HUES64 (cell line): ENCODE measurements around the gene TAS2R50.

Source experiments
- H3K27ac ChIP-seq: 2 replicates; pipeline ENCODE4 v1.7.0; 2013; ENCODE audit warnings: low read depth, low read length, inconsistent platforms
- H3K27me3 ChIP-seq: 2 replicates; pipeline ENCODE4 v1.6.1; 2013; ENCODE audit warnings: mild to moderate bottlenecking, low read length; ENCODE audit not compliant: insufficient read depth
- H3K36me3 ChIP-seq: 2 replicates; pipeline ENCODE4 v1.6.1; 2013; ENCODE audit warnings: mild to moderate bottlenecking, low read length; ENCODE audit not compliant: insufficient read depth
- H3K4me1 ChIP-seq: 2 replicates; pipeline ENCODE4 v1.6.1; 2013; ENCODE audit warnings: mild to moderate bottlenecking, low read length, moderate library complexity; ENCODE audit not compliant: insufficient read depth
- H3K4me3 ChIP-seq: 2 replicates; pipeline ENCODE4 v1.5.1; 2013; ENCODE audit warnings: mild to moderate bottlenecking, low read length, moderate library complexity
- H3K9ac ChIP-seq: 2 replicates; pipeline ENCODE4 v1.6.1; 2013; ENCODE audit warnings: mild to moderate bottlenecking, low read depth, low read length
- H3K9me3 ChIP-seq: 2 replicates; pipeline ENCODE4 v1.6.1; 2013; ENCODE audit warnings: low read depth, low read length; ENCODE audit not compliant: insufficient read depth
- WGBS: fragments of 150-250, 120-280 bp; methylation state at CpG from one replicate; pipeline ENCODE4 v1.1.7; 2013; ENCODE audit warnings: missing lambda C conversion rate; 5-methylcytosine and 5-hydroxymethylcytosine counted together

The TAS2R50 gene

GRCh38 chr12:10952645-10953044 lies 34.1 kb downstream of the TAS2R50 start:
- WGBS: 93% methylated on average over 4 of the region's 4 CpGs

DNA sequence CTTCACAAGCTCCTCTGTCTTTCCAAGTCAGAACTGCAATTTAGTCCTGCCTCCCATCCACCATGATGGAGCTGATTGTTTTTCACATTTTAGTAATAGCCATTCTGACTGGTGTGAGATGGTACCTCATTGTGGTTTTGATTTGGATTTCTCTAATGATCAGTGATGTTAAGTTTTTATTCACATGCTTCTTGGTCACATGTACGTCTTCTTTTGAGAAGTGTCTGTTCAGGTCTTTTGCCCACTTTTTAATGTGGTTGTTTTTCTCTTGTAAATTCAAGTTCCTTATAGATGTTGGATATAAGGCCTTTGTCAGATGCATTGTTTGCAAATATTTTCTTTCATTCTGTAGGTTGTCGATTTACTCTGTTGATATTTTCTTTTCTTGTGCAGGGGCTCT lies 43.5 kb downstream of the TAS2R50 start:
- 94% methylated on average over 2 of the region's 2 CpGs for WGBS
- Histone ChIP-seq H3K4me1 (0 out of 2 replicates have a peak, but pooled peaks cover 6% of the 10 kb centered on the region), H3K36me3 (no peaks in the 10 kb centered on the region), H3K27me3 (no peaks in the 10 kb centered on the region), H3K4me3 (no peak overlapping the region), H3K9me3 (peaks cover 36% of the 10 kb centered on the region), H3K9ac (no peak overlapping the region), H3K27ac (no peak overlapping the region)

More at GRCh38 chr12:10952645-10953044, 34.1 kb downstream of the TAS2R50 start:
- peaks cover 25% of the 10 kb centered on the region for H3K9me3 ChIP-seq
- H3K4me3 ChIP-seq: no peak overlapping the region
- no peaks in the 10 kb centered on the region for H3K4me1 ChIP-seq
- H3K27ac ChIP-seq: no peak overlapping the region
- no peak overlapping the region for H3K9ac ChIP-seq
- no peaks in the 10 kb centered on the region for H3K27me3 ChIP-seq
- peaks cover 7% of the 10 kb centered on the region for H3K36me3 ChIP-seq

DNA sequence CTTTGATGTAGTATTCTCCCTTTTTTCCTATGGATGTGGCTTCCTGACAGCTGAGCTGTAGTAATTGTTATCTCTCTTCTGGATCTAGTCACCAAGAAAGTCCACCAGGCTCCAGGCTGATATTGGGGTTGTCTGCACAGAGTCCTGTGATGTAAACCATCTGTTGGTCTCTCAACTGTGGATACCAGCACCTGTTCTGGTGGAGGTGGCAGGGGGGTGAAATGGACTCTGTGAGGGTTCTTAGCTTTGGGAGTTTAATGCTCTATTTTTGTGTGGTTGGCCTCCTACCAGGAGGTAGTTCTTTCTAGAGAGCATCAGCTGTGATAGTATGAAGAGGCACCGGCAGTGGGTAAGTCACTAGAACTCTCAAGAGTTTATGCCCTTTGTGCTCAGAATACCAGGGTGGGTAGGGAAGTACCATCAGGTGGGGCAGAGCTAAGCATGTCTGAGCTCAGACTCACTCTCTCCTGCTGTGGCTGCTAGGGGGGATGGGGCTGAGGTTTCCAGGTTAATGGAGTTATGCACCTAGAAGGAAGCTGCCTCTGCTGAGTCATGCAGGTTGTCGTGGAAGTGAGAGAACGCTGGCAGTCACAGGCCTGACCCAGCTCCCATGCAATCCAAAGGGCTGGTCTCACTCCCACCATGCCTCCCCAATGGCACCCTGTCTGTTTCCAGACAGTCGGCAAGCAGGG lies 44.6 kb downstream of the TAS2R50 start:
- Histone ChIP-seq H3K4me1 (0 out of 2 replicates have a peak, but pooled peaks cover 6% of the 10 kb centered on the region), H3K9me3 (peaks cover 25% of the 10 kb centered on the region), H3K27ac (peak overlapping the region; percentile 67), H3K9ac (no peak overlapping the region), H3K4me3 (no peak overlapping the region), H3K36me3 (no peaks in the 10 kb centered on the region), H3K27me3 (no peaks in the 10 kb centered on the region)
- WGBS: 70% methylated on average over 4 of the region's 4 CpGs

GRCh38 chr12:10941369-10941768 lies 45.3 kb downstream of the TAS2R50 start:
- H3K27ac ChIP-seq: no peak overlapping the region

DNA sequence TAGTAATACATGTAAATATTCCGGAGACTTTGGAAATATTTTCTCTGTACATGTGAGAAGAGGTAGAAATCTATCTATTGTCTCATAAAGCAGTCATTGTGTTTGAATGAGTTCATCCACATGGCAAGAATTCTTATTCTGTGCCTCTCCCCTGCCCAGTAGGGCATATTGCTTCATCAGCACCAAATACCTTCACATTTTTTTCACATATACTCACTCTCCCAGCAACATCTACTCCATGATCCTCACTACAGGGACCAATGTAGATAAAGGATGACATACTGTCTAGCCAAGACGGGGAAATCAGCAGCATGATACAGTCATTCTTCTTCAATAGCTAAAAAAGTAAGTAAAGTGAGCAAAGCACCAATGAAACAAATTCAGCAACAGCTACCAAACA lies 46.3 kb downstream of the TAS2R50 start:
- Histone ChIP-seq H3K36me3 (no peaks in the 10 kb centered on the region), H3K4me1 (0 out of 2 replicates have a peak, but pooled peaks cover 10% of the 10 kb centered on the region), H3K9ac (no peak overlapping the region), H3K4me3 (no peak overlapping the region), H3K9me3 (peaks cover 16% of the 10 kb centered on the region), H3K27me3 (no peaks in the 10 kb centered on the region), H3K27ac (no peak overlapping the region)
- WGBS: 81% methylated on average over 2 of the region's 2 CpGs

More at GRCh38 chr12:10941369-10941768, 45.3 kb downstream of the TAS2R50 start:
- Histone ChIP-seq H3K4me1 (0 out of 2 replicates have a peak, but pooled peaks cover 6% of the 10 kb centered on the region), H3K9me3 (peaks cover 18% of the 10 kb centered on the region), H3K36me3 (no peaks in the 10 kb centered on the region), H3K9ac (no peak overlapping the region), H3K4me3 (no peak overlapping the region), H3K27me3 (no peaks in the 10 kb centered on the region)

DNA sequence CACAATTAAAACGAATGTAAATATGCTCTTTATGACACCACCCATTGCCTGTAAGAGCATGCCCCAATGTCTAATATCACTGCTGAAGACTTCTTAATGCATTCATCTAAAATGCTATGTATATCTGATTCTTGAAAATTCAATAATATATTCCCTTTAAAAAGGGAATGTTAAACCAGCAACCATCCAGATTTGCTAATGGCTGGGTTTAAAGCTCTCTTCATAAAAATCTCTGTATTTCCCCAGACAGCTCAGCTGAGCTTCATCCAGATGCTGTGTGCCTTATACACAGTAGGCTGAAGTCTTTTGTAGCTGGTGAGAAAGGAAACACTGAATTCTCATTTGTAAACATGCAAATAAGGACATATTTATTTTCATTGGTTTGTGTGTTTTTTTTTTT lies 47.5 kb downstream of the TAS2R50 start, which contains the start of gene TAS2R14:
Gene TAS2R14, minus strand, starts transcription at position 101 of the 400 bp plus-strand sequence. Its CDS starts 56 bp downstream, at position 45.
- Histone ChIP-seq H3K9ac (no peak within 1 kb of the TSS), H3K27ac (no peak within 1 kb of the TSS), H3K9me3 (peaks cover 6% of the 10 kb centered on the region; the same call in 1 of the 2 replicates), H3K27me3 (no peaks in the 10 kb centered on the region), H3K4me3 (no peak within 1 kb of the TSS), H3K4me1 (0 out of 2 replicates have a peak, but pooled peaks cover 10% of the 10 kb centered on the region), H3K36me3 (no peaks in the 10 kb centered on the region)
- WGBS: 81% methylated on average over 1 of the region's 1 CpG

GRCh38 chr12:10936506-10936905 lies 50.2 kb downstream of the TAS2R50 start:
- Histone ChIP-seq H3K9me3 (no peaks in the 10 kb centered on the region), H3K27ac (no peak overlapping the region), H3K36me3 (no peaks in the 10 kb centered on the region), H3K4me1 (0 out of 2 replicates have a peak, but pooled peaks cover 4% of the 10 kb centered on the region), H3K4me3 (no peak overlapping the region), H3K27me3 (no peaks in the 10 kb centered on the region), H3K9ac (no peak overlapping the region)
- WGBS: 93% methylated on average over 1 of the region's 1 CpG
